ENCODE measurements around the gene NAMPT. TPM values are rescaled to one million over a fixed set of nuclear protein-coding genes. Genes with fewer than 3 reads are reported as not detected.
A peak's percentile ranks its signal among the peaks of the same experiment; 100 is the strongest.

Gene NAMPT
- total and polyA plus RNA-seq, 9 of the 15 experiments (the other 6 are each of a cell fraction or from before 2014, with no cell fraction given): 41.1 to 160 (median 106) TPM

- TF ChIP-seq, protein P1, sequence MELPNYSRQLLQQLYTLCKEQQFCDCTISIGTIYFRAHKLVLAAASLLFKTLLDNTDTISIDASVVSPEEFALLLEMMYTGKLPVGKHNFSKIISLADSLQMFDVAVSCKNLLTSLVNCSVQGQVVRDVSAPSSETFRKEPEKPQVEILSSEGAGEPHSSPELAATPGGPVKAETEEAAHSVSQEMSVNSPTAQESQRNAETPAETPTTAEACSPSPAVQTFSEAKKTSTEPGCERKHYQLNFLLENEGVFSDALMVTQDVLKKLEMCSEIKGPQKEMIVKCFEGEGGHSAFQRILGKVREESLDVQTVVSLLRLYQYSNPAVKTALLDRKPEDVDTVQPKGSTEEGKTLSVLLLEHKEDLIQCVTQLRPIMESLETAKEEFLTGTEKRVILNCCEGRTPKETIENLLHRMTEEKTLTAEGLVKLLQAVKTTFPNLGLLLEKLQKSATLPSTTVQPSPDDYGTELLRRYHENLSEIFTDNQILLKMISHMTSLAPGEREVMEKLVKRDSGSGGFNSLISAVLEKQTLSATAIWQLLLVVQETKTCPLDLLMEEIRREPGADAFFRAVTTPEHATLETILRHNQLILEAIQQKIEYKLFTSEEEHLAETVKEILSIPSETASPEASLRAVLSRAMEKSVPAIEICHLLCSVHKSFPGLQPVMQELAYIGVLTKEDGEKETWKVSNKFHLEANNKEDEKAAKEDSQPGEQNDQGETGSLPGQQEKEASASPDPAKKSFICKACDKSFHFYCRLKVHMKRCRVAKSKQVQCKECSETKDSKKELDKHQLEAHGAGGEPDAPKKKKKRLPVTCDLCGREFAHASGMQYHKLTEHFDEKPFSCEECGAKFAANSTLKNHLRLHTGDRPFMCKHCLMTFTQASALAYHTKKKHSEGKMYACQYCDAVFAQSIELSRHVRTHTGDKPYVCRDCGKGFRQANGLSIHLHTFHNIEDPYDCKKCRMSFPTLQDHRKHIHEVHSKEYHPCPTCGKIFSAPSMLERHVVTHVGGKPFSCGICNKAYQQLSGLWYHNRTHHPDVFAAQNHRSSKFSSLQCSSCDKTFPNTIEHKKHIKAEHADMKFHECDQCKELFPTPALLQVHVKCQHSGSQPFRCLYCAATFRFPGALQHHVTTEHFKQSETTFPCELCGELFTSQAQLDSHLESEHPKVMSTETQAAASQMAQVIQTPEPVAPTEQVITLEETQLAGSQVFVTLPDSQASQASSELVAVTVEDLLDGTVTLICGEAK (IDR thresholded peaks at IDR 0.05): 0 out of 2 replicates have a peak, but pooled peaks have one; percentile 33
- TF ChIP-seq, protein P1 (CRISPR knock-in tag; IDR thresholded peaks at IDR 0.05): no peak
- no peak for TF ChIP-seq SRSF3 (IDR thresholded peaks at IDR 0.05; ENCODE audit: insufficient read depth, low read length)
- no peak for TF ChIP-seq ZBTB17 (CRISPR knock-in tag; IDR thresholded peaks at IDR 0.05)
- TF ChIP-seq FOSL1 (tag; conservative IDR thresholded peaks at IDR 0.05): no peak
- TF ChIP-seq, protein P2, sequence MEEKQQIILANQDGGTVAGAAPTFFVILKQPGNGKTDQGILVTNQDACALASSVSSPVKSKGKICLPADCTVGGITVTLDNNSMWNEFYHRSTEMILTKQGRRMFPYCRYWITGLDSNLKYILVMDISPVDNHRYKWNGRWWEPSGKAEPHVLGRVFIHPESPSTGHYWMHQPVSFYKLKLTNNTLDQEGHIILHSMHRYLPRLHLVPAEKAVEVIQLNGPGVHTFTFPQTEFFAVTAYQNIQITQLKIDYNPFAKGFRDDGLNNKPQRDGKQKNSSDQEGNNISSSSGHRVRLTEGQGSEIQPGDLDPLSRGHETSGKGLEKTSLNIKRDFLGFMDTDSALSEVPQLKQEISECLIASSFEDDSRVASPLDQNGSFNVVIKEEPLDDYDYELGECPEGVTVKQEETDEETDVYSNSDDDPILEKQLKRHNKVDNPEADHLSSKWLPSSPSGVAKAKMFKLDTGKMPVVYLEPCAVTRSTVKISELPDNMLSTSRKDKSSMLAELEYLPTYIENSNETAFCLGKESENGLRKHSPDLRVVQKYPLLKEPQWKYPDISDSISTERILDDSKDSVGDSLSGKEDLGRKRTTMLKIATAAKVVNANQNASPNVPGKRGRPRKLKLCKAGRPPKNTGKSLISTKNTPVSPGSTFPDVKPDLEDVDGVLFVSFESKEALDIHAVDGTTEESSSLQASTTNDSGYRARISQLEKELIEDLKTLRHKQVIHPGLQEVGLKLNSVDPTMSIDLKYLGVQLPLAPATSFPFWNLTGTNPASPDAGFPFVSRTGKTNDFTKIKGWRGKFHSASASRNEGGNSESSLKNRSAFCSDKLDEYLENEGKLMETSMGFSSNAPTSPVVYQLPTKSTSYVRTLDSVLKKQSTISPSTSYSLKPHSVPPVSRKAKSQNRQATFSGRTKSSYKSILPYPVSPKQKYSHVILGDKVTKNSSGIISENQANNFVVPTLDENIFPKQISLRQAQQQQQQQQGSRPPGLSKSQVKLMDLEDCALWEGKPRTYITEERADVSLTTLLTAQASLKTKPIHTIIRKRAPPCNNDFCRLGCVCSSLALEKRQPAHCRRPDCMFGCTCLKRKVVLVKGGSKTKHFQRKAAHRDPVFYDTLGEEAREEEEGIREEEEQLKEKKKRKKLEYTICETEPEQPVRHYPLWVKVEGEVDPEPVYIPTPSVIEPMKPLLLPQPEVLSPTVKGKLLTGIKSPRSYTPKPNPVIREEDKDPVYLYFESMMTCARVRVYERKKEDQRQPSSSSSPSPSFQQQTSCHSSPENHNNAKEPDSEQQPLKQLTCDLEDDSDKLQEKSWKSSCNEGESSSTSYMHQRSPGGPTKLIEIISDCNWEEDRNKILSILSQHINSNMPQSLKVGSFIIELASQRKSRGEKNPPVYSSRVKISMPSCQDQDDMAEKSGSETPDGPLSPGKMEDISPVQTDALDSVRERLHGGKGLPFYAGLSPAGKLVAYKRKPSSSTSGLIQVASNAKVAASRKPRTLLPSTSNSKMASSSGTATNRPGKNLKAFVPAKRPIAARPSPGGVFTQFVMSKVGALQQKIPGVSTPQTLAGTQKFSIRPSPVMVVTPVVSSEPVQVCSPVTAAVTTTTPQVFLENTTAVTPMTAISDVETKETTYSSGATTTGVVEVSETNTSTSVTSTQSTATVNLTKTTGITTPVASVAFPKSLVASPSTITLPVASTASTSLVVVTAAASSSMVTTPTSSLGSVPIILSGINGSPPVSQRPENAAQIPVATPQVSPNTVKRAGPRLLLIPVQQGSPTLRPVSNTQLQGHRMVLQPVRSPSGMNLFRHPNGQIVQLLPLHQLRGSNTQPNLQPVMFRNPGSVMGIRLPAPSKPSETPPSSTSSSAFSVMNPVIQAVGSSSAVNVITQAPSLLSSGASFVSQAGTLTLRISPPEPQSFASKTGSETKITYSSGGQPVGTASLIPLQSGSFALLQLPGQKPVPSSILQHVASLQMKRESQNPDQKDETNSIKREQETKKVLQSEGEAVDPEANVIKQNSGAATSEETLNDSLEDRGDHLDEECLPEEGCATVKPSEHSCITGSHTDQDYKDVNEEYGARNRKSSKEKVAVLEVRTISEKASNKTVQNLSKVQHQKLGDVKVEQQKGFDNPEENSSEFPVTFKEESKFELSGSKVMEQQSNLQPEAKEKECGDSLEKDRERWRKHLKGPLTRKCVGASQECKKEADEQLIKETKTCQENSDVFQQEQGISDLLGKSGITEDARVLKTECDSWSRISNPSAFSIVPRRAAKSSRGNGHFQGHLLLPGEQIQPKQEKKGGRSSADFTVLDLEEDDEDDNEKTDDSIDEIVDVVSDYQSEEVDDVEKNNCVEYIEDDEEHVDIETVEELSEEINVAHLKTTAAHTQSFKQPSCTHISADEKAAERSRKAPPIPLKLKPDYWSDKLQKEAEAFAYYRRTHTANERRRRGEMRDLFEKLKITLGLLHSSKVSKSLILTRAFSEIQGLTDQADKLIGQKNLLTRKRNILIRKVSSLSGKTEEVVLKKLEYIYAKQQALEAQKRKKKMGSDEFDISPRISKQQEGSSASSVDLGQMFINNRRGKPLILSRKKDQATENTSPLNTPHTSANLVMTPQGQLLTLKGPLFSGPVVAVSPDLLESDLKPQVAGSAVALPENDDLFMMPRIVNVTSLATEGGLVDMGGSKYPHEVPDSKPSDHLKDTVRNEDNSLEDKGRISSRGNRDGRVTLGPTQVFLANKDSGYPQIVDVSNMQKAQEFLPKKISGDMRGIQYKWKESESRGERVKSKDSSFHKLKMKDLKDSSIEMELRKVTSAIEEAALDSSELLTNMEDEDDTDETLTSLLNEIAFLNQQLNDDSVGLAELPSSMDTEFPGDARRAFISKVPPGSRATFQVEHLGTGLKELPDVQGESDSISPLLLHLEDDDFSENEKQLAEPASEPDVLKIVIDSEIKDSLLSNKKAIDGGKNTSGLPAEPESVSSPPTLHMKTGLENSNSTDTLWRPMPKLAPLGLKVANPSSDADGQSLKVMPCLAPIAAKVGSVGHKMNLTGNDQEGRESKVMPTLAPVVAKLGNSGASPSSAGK (IDR thresholded peaks at IDR 0.05): no peak; the same call in 1 of the 2 replicates
- TF ChIP-seq E2F3 (CRISPR knock-in tag; IDR thresholded peaks at IDR 0.05): 0 out of 2 replicates have a peak, but pooled peaks have one; percentile 49
Observed at GRCh38 chr7:106216923-106217542, 67.8 kb downstream of the NAMPT start (continued).

Measured in K562 (cell line).